Measurements from ENCODE around the gene MTG1.
"Not testable (repeated sequence)": the region's sequence is repeated elsewhere in the genome, so short reads cannot be mapped to it uniquely, and the experiment has no call there.

The MTG1 gene

DNA sequence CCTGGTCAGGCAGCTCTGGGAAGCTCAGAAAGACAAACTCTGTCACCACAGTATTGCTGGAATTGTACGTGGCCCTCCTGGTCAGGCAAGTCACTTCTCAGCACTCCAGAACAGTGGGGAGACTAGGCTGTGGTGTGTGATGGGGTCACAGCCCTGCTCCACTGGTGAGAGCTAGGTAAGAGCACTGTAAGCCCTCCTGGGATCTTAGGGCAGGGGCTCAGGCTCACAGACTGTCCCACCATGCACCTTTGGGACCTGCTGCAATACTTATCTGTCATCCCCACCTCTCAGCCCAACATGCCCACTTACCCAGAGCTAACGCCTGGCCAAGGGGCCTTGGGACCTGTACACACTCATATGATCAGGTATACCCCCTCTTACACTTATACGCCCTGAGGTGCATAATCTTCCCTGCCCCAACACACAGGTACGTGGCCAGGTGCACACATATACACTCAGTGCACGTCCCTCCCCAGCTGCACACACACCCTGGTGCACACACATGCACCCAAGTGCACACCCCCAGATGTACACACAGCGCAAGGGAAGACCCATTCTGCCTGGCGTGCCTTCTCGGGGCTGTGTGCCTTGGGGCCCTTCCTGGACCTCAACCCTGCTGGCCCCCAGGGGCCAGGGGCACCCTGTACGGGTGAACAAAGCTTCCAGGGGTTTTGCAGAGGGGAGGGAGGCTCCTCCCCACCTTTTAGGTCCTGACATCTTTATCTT lies 38.1 kb downstream of the MTG1 start:
- not testable (repeated sequence) for DNase-seq

DNA sequence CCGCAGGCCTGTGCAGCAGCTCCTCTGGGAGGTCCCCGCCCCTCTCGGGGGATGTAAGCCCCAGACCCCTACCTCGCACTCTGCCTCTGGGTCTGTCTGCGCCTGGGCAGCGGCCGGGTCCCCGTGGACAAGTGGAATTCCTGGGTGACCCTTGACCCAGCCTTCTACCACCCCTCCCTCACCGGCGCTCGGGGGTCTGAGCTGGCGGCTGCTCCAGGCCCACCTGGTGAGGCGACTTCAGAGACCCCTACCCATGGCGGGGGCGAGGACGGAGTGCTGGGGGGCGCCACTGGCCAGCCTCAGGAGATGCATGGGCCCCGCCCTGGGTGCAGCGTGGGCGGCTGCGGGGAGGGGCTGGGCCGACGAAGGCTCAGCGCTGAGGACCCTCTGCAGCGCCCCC lies 38.8 kb downstream of the MTG1 start:
- DNase-seq, result not testable (repeated sequence)

DNA sequence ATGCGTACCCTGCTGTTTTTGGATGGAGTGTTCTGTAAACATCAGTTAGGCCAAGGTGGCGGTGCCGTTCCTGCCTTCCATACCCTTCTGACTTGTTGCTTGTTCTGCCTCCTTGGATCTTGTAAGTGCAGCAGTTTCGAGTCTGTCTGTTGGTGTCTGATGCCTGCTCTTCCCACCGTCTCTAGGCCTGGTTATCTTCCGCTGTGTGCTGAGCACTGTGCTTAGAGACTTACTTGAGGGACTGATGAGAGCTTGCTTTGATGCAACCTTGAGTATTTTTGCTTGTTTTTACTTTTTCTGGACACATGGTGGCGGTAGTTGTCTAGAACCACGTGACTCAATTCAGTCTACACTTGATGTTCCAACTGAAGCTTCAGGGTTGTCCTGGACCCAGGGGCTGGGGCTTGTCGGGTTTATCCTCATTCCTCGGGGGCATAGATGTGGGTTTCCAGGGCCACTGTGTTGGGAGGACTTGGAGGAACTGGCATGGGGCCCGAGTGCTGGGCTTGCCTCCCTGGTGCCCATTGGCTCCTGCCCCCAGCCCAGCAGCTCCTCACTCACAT lies 44.8 kb downstream of the MTG1 start:
- DNase-seq, result no peak

DNA sequence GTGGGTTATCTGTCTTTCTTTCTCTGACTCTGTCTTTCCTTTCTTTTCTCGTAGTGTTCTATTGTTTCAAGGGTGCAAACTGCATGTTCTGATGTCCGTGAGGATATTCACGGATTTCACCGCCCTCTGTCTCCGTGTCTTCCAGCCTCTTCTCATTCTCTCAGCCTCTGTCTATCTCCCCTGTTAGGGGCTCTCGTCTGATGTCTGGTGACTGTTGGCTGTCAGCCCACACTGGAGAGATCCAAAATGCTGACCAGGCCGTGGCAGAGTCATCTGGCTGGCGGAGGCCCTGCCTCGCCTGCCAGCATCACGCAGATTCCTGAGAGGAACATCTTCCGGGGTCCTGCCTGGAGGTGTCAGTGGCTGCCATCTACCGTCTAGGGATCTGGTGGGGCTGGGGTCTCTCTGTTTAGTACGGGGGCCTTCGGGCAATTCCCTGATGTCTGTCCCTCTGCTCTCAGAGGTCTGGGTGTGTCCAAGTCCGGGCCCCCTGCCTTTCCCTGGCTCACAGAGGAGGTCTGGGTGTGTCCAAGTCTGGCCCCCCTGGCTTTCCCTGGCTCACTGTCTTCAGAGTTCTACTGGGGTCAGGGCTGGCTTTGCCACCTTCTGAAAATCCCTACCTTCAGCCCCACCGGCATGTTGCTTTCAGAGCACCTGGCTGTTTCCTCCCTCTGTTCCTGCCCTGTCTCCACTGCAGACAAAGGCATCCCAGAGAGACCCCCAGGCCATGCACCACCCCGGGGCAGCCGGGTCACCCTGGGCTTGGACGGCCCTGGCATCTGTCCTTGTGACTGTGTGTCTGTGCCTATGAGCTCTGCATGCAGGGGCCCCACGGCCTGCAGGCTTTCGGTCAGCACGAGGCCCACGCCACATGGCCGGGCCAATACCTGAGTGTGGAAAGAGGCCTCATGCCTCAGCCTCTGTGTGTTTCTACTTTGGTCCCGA lies 45.8 kb downstream of the MTG1 start:
- no peak for DNase-seq

DNA sequence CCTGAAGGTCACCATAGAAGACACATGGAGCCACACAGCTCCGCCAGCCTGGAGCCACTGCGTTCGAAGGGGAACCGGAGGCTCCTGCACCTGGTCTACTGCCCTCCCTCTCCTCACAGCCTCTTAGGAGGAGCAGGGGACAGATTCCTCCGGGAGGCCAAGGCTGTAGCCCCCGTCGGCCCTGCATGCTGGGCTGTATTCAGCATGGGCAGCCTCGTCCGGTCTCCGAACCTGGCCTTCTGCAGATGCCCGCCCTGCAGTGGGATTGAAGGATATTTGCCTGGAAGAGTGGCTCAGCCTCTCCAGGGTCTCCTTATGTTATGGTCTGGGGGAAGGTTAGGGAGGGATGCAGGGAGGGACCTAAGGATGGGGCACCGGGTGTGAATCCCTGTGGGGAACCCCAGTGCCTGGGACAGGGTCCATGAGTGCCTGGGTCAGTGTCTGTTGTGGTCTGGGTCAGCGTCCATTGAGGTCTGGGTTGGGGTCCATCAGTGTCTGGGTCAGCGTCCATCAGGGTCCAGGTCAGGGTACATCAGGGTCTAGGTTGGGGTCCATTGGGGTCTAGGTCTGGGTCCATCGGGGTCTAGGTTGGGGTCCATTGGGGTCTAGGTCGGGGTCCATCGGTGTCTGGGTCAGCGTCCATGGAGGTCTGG lies 46.8 kb downstream of the MTG1 start:
- DNase-seq, result no peak

DNA sequence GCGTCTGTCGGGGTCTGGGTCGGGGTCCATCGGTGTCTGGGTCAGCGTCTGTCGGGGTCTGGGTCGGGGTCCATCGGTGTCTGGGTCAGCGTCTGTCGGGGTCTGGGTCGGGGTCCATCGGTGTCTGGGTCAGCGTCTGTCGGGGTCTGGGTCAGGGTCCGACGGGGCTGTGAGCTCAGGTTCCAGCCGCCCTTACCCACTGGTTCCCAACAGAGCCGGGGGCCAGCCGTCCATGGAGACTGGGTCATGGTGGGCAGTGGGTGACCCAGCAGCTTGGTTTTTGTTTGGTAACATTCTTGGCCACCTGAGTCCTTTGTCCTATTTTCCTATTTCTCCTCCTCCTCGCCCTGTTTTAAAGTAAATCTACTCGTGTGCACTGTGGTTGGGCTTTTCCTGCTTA lies 47.4 kb downstream of the MTG1 start:
- not testable (repeated sequence) for DNase-seq

DNA sequence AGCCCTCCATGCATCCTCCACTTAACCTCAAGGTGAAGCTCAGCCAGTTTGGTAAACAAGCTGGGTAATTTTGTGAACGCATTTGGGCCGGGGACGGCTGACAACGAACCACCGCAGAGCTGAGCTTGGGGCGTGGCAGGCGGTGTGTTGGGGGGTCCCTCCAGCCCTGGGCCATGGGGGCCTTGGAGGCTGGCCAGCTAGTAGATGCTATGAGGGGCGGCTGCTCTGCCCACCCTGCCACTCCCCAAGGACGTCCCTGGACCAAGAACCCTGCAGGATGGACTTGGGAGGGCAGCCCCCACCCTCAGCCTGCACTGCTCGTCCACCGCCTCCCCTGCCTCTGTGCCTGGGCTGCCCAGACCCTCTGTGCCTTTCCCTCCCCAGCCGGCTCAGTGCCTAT lies 47.8 kb downstream of the MTG1 start:
- no peak for DNase-seq

DNA sequence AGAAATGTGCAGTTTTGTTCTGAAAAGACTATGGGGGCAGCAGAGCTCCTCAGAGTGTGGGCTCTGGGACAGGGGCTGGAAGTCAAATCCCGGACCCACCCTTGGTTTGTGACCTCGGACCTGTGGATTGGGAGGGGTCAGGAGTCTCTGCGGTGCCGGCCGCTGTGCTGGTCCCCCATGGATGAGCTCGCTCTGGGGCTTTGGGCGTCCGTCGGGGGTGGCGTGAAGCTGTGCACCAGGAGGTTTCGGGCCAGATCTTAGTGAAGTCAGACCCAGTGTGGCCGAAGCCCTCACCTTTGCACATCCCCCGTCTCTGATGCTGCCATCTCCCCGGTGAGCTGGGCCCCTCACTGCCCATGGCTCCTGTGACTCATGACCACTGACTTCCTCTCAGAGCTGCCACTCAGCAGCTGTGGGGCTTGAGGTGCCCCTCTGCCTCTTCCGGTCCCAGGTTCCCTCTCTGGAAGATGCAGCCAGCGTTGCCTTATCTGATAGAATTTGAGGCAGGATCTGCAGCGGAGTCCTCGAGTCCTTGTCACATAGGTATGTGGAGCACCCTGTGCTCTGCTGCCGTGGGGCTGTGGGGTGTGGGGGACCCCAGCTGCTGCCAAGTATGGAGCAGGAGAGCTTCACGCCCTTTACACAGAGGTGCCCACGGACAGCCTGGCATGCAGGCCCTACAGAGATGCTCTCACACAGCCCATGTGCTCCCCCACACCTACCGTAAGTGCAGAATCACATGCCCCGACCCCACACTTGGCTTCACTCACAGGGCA lies 48.4 kb downstream of the MTG1 start:
- DNase-seq, result no peak

DNA sequence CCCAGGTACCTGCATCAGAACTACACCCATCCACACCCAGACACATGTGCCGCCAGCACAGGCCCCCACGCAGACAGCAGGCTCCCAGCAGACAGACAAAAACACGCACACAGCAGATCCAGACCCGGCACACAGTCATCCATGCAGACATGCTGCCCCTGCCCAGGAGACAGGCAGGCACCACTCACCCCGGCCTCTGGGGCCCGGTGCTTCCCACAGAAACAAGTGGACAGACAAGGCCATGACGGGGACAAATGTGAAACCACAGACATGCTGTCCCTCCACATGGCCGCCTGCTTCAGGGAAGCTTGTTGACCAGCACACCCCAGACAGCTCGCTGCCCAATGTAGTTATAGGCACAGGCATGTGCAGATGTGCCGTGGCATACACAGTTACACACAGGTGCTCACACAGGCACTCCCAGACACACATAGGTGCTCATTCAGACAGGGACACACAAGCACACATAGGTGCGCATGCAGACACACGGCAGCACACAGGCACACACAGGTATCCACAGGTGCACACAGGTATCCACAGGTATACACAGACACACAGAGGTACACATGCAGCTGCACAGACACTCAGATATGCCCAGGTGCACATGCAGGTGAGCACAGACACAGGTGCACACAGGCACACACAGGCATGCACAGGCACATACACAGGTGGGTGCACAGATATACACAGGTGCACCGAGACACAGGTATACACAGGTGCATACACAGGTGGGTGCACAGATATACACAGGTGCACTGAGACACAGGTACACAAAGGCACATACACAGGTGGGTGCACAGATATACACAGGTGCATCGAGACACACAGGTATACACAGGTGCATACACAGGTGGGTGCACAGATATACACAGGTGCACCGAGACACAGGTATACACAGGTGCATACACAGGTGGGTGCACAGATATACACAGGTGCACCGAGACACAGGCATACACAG lies 49.3 kb downstream of the MTG1 start:
- DNase-seq, result no peak

DNA sequence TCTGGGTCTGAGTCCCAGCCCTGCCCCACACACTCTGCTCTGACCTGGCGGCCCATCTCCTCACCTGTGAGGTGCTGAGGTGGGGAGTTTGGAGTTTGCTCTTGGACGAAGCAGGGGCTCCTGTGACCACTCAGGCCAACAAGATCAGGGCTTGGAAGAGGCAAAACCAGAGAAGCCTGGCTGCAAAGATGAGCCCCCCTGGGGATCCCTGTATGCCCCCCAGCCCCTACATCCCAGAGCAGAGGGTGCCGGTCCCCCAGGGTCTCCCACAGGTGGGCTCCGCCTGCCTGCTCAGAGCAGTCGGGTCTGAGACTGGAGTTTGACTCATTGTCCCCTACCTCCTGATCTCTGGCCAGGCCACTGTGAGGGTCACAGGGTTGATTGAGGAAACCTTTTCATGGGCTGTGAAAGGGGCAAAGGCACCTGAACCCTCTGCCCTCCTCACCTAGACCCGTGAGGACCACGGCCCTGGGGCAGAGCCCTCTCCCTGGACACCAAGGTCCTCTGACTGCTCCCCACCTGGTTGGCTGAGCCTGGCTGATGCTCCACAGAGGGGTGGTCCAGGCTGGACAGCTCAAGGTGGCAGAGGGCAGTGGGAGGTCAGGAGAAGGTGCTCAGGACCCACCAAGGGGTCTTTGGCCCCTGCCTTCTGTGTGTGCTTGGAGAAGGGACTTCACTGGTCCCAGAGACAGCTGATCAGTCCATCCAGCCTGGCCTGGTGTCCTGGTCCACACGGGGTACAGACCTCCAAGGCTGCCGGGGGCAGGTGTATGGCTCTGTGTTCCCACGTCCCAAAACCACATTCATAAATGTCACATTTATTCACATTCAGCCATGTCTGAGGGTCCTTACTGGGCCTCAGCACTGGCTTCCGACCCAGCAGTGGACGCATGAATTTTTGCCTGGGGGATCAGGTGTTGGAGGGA lies 50.6 kb downstream of the MTG1 start:
- DNase-seq, result no peak

DNA sequence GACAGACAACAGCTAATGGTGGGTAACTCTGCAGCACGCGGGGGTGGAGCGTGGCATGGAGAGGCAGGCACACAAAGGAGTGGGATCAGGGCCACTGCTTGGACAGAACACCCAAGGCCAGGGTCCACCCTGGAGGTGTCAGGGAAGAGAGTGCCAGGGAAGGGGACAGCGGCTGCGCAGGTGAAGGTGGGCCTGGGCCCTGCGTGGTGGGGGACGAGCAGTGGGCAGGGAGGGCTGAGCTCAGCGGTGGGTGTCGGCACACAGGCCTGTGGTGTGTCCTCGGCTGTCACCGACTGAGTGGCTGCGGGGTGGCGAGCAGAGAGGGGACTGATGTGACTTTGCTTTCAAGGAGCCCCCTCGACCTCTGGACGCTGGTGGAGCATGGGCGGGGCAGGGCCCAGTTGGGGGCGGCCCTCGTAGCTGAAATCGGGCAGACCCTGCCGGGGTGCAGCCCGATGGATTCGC lies 51.3 kb downstream of the MTG1 start:
- no peak for DNase-seq

DNA sequence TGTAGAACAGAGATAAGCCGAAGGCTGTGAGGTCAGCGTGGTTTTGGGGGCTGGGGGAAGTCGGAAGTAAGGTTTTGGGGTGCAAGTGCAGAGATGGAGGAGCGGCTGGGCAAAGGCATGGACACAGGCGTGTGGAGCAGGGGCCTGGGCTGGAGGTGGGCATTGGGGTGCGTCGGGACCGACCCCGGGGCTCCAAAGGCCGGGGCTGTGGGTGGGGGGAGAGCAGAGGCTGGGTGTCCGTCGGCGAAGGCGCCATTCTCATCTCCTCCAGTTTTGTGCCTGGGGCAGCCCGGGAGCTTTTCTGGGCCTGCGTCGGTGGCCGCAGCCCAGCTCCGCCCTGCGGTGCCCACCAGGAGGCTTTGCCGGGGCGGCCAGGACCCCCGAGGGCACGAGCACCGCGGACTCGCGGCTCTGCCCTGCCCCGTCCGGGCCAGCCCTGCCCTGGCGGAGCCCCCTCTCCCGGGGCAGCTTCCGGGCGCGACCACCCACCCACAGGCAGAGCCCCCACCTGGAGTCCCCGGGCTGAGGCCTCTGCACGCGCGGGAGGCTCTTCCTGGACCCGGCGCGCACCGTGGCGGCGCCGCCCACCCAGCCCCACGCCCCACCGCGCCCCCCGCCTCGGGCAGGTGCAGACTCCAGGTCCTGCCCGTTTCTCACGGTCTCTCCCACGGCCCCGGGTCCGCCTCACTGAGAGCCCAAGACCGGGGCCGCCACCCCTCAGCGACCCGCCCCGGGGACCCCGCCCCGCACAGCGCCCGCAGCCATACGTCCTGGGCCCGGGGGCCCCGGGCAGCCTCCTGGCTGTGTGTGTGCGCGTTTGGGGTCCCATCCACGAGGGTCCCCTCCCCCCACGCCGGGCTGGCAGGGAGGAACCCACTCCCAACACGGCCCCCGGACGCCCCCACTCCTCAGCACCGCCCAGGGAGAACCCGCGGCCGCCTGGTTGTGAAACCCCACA lies 52.1 kb downstream of the MTG1 start:
- no peak for DNase-seq

DNA sequence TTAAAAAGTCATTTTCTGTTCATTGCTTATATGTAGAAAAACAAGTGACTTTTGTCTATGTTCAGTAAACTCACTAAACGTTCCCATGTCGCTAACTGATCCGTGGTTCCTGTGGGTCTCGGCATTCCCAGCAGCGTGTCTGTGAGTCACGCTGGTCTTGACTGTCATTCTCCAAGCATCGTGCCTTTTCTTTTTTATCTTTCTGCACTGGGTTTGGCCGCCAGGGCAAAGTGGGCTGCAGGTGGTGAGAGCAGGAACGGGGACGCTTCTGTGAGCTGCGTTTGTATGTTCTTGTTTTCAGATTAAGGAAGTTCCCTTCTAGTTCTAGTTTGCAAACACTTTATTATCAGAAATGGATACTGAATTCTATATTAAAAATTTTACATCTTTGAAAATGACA lies 53.0 kb downstream of the MTG1 start:
- DNase-seq, result no peak

DNA sequence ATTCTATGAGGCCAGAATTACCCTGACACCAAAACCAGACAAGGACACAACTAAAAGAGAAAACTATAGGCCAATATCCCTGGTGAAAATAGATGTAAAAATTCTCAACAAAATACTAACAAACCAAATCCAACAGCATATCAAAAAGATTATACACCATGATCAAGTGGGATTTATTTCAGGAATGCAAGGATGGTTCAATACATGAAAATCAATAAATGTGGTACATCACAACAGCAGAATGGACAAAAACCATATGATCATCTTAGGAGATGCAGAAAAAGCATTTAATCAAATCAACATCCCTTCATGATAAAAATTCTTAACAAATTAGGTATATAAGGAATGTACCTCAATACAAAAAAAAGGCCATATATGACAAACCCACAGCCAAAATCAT lies 54.2 kb downstream of the MTG1 start:
- no peak for DNase-seq

DNA sequence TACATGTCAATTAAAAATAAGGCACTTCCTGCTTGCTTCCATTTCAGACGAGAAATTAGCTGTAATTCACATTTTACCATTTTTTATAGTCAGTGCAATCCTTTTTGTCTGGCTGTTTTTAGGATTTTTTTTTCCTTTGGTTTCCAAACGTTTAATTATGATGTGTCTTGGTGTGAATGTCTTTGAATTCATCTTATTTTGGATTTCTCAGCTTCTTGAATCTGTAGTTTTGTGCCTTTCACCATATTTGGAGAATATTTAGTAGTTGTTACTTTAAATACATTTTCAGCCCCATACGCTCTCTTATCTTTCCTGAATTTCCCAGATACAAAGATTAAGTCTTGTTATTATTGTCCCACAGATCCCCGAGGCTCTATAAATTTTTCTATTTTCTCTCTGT lies 57.4 kb downstream of the MTG1 start:
- no peak for DNase-seq

DNA sequence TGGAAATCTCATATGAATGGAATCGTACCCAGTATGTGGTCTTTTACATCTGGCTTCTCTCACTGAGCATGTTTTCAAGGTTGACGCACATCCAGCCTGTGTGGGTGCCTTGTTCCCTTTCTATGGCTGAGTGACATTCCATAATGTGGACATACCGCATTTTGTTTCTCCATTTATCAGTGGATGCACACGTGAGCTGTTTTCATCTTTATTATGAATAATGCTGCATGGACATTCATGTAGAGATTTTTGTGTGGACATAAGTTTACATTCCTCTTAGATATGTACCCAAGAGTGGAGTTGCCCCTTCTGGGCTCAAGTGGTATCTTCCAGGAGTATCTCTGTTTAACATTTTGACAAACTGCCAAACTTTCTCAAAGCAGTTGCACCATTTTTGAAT lies 58.5 kb downstream of the MTG1 start:
- no peak for DNase-seq

DNA sequence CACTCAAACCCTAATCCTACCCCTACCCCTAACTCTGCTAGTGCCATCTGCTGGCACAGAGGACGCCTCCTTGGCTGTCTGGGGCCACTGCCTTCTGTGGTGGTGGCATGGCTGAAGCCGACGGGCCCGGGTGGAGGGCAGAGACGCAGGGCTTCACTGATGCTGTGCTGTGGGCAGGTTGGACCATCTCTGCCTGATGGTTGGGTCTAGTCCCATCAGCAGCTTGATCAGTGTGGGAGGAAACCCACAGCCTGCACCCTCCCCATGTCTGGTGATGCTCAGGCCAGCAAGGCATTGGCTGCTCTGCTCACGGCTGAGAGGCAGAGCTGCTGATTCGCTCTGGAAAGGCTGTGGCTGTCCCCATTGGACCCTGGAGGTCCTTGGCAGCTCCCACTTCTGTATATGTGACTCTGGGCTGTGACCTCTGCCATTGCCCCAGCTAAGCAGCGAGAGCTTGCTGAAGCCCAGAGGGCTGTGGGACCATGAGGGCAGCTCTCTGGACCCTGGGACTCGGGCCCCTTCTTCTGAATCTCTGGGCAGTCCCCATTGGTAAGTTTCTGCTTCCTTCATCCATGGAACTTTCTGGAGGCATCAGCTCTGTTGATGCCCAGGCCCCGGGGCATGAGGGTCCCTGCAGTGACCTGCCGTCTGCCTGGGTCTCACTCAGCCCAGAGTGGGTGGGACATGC lies 59.7 kb downstream of the MTG1 start, which contains the start of gene SCART1:
Gene SCART1 (plus strand): TSS at position 430 of the 688 bp plus-strand sequence. CDS start 53 bp downstream, at position 483.
- DNase-seq, result no peak
